Measurements from ENCODE around the gene TNKS1BP1. TPM values are rescaled to one million over a fixed set of nuclear protein-coding genes. Genes with fewer than 3 reads are reported as not detected.

Gene TNKS1BP1
- total and polyA plus RNA-seq, 2 experiments from 2014 or later = 54.9 to 104 TPM

- no peaks in the 10 kb centered on the region for H3K9me2 ChIP-seq (replicated peaks; ENCODE audit: insufficient read depth)
- H3K79me2 ChIP-seq = no peaks in the 10 kb centered on the region
- no peaks in the 10 kb centered on the region for H3K9me3 ChIP-seq (ENCODE audit: low read depth)
- no peaks in the 10 kb centered on the region for H3K27me3 ChIP-seq
- H3K27ac ChIP-seq = no peak overlapping the region
- no peaks in the 10 kb centered on the region for H4K20me1 ChIP-seq (ENCODE audit: insufficient read depth, poor library complexity, severe bottlenecking)
- H3K4me1 ChIP-seq (ENCODE audit: insufficient read depth) = peaks cover 6% of the 10 kb centered on the region
- no peak overlapping the region for H3K4me3 ChIP-seq
- TF ChIP-seq EZH2 (IDR thresholded peaks at IDR 0.05; ENCODE audit: borderline replicate concordance) (no peak), EZH2phosphoT487 (IDR thresholded peaks at IDR 0.05; ENCODE audit: low read depth, severe bottlenecking, unreplicated experiment) (no peak), CTCF (IDR thresholded peaks at IDR 0.05; ENCODE audit: poor library complexity) (no peak)
- 78% methylated on average over 9 of the region's 9 CpGs for WGBS (ENCODE audit: low lambda C conversion rate, missing lambda C conversion rate)
- no peak overlapping the region for H3K4me2 ChIP-seq
- H2AFZ ChIP-seq = no peak overlapping the region
- DNase-seq (ENCODE audit: low spot score) = no peak
- no peaks in the 10 kb centered on the region for H3K36me3 ChIP-seq (replicated peaks; ENCODE audit: insufficient read depth, low read depth)
Observed at GRCh38 chr11:57358991-57359390, 34.2 kb upstream of the TNKS1BP1 start.

- no peaks in the 10 kb centered on the region for H3K27me3 ChIP-seq
- no peak overlapping the region for H2AFZ ChIP-seq
- 63% methylated on average over 9 of the region's 9 CpGs for WGBS (ENCODE audit: low lambda C conversion rate, missing lambda C conversion rate)
- peaks cover 6% of the 10 kb centered on the region for H3K4me1 ChIP-seq (ENCODE audit: insufficient read depth)
- no peaks in the 10 kb centered on the region for H4K20me1 ChIP-seq (ENCODE audit: insufficient read depth, poor library complexity, severe bottlenecking)
- no peak overlapping the region for H3K4me3 ChIP-seq
- TF ChIP-seq EZH2phosphoT487 (IDR thresholded peaks at IDR 0.05; ENCODE audit: low read depth, severe bottlenecking, unreplicated experiment) (no peak), CTCF (IDR thresholded peaks at IDR 0.05; ENCODE audit: poor library complexity) (no peak), EZH2 (IDR thresholded peaks at IDR 0.05; ENCODE audit: borderline replicate concordance) (no peak)
- H3K4me2 ChIP-seq = no peak overlapping the region
- H3K9me3 ChIP-seq (ENCODE audit: low read depth) = no peaks in the 10 kb centered on the region
- DNase-seq (ENCODE audit: low spot score) = peak; percentile 28
- H3K27ac ChIP-seq = no peak overlapping the region
- no peaks in the 10 kb centered on the region for H3K9me2 ChIP-seq (replicated peaks; ENCODE audit: insufficient read depth)
- no peaks in the 10 kb centered on the region for H3K36me3 ChIP-seq (replicated peaks; ENCODE audit: insufficient read depth, low read depth)
- no peaks in the 10 kb centered on the region for H3K79me2 ChIP-seq
Observed at GRCh38 chr11:57358543-57358961, 33.8 kb upstream of the TNKS1BP1 start.

- H3K27me3 ChIP-seq = no peaks in the 10 kb centered on the region
- no peak overlapping the region for H3K27ac ChIP-seq
- 44% methylated on average over 6 of the region's 6 CpGs for WGBS (ENCODE audit: low lambda C conversion rate, missing lambda C conversion rate)
- no peaks in the 10 kb centered on the region for H3K79me2 ChIP-seq
- H3K9me3 ChIP-seq (ENCODE audit: low read depth) = no peaks in the 10 kb centered on the region
- H3K4me1 ChIP-seq (ENCODE audit: insufficient read depth) = peaks cover 6% of the 10 kb centered on the region
- TF ChIP-seq EZH2phosphoT487 (IDR thresholded peaks at IDR 0.05; ENCODE audit: low read depth, severe bottlenecking, unreplicated experiment) (no peak), CTCF (IDR thresholded peaks at IDR 0.05; ENCODE audit: poor library complexity) (no peak), EZH2 (IDR thresholded peaks at IDR 0.05; ENCODE audit: borderline replicate concordance) (no peak)
- no peak overlapping the region for H3K4me3 ChIP-seq
- peak; percentile 33 for DNase-seq (ENCODE audit: low spot score)
- H2AFZ ChIP-seq = no peak overlapping the region
- no peaks in the 10 kb centered on the region for H3K36me3 ChIP-seq (replicated peaks; ENCODE audit: insufficient read depth, low read depth)
- H4K20me1 ChIP-seq (ENCODE audit: insufficient read depth, poor library complexity, severe bottlenecking) = no peaks in the 10 kb centered on the region
- no peak overlapping the region for H3K4me2 ChIP-seq
- H3K9me2 ChIP-seq (replicated peaks; ENCODE audit: insufficient read depth) = no peaks in the 10 kb centered on the region
Observed at GRCh38 chr11:57357856-57358255, 33.1 kb upstream of the TNKS1BP1 start.

GRCh38 chr11:57357310-57357709, 32.6 kb upstream of the TNKS1BP1 start:
- 93% methylated on average over 3 of the region's 3 CpGs for WGBS (ENCODE audit: low lambda C conversion rate, missing lambda C conversion rate)
- Histone ChIP-seq H3K36me3 (replicated peaks; ENCODE audit: insufficient read depth, low read depth) (no peaks in the 10 kb centered on the region), H3K27ac (no peak overlapping the region), H3K79me2 (no peaks in the 10 kb centered on the region), H3K9me2 (replicated peaks; ENCODE audit: insufficient read depth) (no peaks in the 10 kb centered on the region), H3K9me3 (ENCODE audit: low read depth) (no peaks in the 10 kb centered on the region), H4K20me1 (ENCODE audit: insufficient read depth, poor library complexity, severe bottlenecking) (no peaks in the 10 kb centered on the region), H3K4me2 (no peak overlapping the region), H3K4me3 (no peak overlapping the region), H3K4me1 (ENCODE audit: insufficient read depth) (peaks cover 6% of the 10 kb centered on the region), H3K27me3 (no peaks in the 10 kb centered on the region), H2AFZ (no peak overlapping the region)
- TF ChIP-seq CTCF (IDR thresholded peaks at IDR 0.05; ENCODE audit: poor library complexity) (no peak), EZH2 (IDR thresholded peaks at IDR 0.05; ENCODE audit: borderline replicate concordance) (no peak), EZH2phosphoT487 (IDR thresholded peaks at IDR 0.05; ENCODE audit: low read depth, severe bottlenecking, unreplicated experiment) (no peak)
- DNase-seq (ENCODE audit: low spot score) = no peak
